Pulmonary artery endothelial cell (primary cell): ENCODE data around the gene SLC22A13. TPM values are rescaled to one million over a fixed set of nuclear protein-coding genes. Genes with fewer than 3 reads are reported as not detected.
"Not testable (repeated sequence)": the region's sequence is repeated elsewhere in the genome, so short reads cannot be mapped to it uniquely, and the experiment has no call there.

Experiments used
- DNase-seq: peaks from one replicate; pipeline ENCODE4 v3.0.0-alpha.2; 2011; ENCODE audit warnings: low read depth, low spot score
- total RNA-seq: library from RNA; depleted of rRNA; stranded (reverse); fragments of >200 nt; gene quantifications from 2 replicates; pipeline ENCODE4 v1.2.3, GENCODE V29; 2014

SLC22A13 gene
- total RNA-seq, 1 donor from 2014 or later = 0.13 TPM

GRCh38 chr3:38264779-38265178 is 833 bp upstream of the SLC22A13 start:
- no peak for DNase-seq

- DNase-seq = no peak
Measured at GRCh38 chr3:38266810-38267209, 1.2 kb downstream of the SLC22A13 start.

GRCh38 chr3:38267662-38268061 is 2.0 kb downstream of the SLC22A13 start:
- DNase-seq = no peak

- no peak for DNase-seq
Measured at GRCh38 chr3:38268087-38268486, 2.5 kb downstream of the SLC22A13 start.

DNA sequence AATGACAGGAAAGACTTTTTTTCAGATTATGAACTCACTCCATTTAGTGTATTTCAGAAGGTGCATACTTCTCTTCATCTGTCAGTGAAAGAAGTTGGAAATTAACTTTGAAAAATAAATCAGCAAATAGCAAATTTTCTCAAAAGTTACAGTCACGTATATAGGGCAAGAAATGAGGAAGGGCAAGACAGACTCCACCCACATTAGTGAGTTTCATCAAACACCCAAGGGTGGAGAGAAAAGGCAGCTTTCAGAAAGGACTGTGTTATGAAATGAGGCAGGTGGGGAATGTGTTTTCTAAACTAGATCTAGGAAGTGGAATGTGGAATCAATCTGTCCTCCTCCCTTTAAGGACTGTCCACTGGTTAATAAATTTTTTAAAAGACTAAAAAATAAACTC is 2.9 kb downstream of the SLC22A13 start:
- DNase-seq = no peak

DNA sequence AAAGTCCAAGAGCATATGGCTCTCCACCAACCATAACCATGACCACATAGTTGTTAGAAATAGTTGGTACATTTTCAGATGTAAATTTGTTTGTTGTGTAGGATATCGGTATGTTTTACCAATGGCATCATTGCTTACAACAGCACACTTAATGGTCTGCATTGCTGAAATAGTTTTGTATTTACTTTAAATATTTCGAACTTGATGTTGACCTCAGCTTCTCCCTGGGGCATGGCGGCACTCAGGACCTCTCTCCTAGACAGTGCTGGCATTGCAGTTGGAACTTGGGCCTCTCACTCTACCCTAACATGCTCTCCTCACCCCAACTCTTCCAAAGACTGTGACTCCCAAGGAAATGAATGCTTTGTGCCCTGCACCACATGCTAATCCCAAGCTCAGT is 5.0 kb downstream of the SLC22A13 start:
- DNase-seq = no peak

GRCh38 chr3:38271553-38271952 is 5.9 kb downstream of the SLC22A13 start:
- no peak for DNase-seq

DNA sequence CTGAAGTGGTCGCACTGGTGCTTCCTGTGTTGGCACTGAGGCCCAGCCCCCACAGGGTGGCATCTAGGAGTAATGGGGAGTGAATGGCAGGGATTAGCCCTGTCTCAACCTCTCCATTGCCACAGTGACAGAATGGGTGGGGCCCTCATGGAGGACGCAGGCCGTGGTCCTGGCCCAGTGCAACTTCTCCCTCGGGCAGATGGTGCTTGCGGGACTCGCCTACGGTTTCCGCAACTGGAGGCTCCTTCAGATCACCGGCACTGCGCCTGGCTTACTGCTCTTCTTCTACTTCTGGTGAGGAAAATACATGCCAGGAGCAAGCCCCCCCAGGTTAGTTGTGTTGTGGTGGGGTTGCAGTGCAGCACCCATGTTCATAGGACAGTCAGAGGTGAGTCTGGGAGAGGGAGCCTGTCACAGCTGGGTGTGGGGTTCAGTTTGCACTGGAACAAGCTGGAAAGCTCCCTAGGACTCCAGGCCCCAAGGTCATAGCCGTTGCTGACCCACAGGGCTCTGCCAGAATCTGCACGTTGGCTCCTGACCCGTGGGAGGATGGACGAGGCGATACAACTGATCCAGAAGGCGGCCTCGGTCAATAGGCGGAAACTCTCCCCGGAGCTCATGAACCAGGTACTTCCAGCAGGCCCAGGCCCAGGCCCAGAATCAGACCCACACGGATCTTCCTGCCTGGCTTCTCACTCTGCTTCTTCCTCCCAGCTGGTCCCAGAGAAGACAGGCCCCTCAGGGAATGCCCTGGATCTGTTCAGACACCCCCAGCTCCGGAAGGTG is 9.4 kb downstream of the SLC22A13 start:
- DNase-seq = no peak

DNA sequence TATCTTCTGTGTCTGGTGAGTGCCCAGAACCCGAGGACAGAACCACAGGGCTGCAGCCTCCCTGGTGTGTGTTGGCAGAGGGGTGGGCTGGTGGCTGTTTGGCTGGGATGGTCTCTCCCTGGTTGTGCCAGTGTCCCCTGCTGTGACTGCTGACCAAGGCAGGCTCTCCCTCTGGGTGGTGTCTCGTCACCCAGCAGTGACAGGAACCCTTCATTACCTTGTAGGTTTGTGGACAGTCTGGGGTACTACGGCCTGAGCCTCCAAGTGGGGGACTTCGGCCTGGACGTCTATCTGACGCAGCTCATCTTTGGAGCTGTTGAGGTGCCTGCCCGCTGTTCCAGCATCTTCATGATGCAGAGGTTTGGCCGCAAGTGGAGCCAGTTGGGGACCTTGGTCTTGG is 10.0 kb downstream of the SLC22A13 start:
- DNase-seq = no peak

DNA sequence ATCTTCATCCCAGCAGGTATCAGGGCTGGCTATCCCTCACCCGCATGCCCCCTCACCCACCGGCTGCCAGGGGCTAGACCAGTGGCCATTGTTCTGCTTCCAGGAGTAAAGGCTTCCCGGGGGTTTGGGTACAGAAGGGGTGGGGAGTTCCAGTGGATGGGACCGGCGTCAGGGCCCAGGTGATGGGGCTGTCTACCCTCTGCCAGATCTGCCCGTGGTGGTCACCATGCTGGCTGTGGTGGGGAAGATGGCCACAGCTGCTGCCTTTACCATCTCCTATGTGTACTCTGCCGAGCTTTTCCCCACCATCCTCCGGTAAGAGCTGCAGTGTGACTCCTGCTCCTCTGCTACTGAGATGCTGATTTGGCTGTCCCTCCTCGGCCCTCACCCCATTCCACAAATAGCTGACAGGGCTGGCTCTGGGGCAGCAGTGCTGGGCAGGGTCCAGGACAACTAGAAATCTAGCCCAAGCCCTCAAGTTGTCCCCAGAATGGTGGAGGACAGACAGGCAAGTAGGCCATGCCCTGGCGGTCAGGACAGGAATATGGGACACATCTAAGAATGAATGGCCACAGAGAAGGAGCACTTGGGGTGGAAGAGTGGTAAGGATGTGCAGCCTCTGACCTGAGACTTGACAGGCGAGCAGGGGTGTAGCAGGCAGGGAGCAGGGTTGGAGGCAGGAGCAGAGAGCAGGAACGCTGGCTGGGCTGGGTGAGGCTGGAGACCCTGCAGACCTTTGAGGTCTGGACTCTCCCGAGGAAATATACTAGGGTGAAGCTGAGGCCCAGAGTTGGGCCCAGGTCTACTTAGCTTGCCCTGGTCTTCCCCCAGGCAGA is 10.7 kb downstream of the SLC22A13 start:
- no peak for DNase-seq

DNA sequence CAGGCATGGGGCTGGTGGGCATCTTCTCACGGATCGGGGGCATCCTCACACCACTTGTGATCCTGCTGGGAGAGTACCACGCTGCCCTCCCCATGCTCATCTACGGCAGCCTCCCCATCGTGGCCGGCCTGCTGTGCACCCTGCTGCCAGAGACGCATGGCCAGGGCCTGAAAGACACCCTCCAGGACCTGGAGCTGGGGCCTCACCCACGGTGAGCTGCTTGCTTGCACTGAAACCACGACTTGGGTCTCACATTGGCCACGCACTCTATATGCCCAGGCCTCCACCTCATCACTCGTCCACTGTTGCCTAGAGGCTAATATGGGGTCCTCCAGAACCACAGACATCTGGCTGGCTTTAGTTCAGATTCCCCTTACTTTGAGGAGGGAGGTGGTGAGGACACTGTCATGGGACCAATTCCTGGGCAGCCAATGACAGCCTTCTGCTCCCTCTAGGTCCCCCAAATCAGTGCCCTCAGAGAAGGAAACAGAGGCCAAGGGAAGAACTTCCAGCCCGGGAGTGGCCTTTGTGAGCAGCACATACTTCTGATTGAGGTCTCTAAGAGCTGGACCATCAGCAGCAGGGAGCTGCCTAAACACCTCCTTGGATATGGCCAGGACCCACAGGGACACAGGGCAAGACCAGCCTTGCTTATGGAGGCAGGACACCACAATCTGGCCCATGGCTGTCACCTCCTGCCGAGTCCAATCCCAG is 11.5 kb downstream of the SLC22A13 start:
- DNase-seq = no peak

DNA sequence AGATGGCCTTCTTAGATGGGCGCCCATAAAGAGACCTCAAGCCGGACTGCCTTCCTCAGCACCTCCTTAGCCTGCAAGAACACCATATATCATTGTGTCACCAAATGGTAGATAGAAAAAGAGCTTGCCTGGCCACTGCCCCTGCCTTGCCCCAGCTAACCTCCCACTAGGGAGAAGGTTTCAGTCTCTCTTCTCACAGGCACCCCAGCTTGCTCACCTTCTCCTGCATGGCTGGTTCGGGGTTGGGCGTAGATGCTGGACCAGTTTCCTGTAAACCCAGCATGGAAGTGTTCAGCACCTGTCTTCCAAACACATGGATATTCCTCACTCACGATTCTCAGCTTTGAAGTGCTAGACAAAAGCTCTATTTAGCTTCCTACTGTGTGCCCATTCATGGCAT is 13.2 kb downstream of the SLC22A13 start:
- no peak for DNase-seq

DNA sequence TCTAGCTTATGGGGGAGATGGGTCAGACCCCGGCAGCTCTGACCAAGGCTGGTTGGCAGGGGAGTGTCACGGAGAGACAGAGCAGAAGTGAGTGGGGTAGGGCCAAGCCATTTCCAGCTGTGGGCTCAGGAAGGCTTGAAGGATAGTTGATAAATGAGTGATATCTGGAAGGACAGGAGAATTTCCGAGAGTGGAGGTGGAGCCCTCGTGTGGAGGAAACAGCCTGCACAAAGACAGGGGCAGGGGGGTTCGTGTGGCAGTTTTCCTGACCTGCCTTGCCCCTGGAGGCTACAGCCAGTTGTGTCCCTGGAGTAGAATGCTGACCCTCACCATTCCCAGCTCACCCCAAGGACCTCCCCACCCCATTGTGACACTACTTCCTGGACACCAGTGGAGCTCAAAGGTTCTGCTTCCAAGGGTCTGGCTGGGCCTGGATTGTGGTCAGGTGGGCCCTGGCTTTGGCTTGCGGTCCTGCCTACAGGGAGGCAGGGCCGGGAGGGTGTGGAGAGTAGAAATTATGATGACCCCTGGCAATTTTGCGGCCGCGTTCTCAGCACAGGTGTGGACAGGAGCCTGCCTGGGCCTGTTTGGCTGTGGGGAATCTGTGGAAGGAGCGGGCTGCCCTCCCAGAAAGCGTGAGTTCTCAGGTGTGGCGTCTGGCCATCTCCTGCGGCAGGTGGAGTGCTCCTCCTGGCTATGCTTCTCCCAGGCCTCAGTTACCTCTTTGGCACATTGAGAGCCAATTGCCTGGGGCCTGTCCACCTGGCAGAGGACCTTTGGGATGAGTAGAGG is 16.5 kb downstream of the SLC22A13 start, which contains the start of gene SLC22A14:
Gene SLC22A14 (plus strand): TSS at position 400 of the 792 bp plus-strand sequence. CDS start 23,733 bp downstream, outside the sequence.
- no peak for DNase-seq

GRCh38 chr3:38283810-38284755 is 18.5 kb downstream of the SLC22A13 start:
- no peak for DNase-seq

- no peak for DNase-seq
Measured at GRCh38 chr3:38284756-38285150, 19.1 kb downstream of the SLC22A13 start.

DNA sequence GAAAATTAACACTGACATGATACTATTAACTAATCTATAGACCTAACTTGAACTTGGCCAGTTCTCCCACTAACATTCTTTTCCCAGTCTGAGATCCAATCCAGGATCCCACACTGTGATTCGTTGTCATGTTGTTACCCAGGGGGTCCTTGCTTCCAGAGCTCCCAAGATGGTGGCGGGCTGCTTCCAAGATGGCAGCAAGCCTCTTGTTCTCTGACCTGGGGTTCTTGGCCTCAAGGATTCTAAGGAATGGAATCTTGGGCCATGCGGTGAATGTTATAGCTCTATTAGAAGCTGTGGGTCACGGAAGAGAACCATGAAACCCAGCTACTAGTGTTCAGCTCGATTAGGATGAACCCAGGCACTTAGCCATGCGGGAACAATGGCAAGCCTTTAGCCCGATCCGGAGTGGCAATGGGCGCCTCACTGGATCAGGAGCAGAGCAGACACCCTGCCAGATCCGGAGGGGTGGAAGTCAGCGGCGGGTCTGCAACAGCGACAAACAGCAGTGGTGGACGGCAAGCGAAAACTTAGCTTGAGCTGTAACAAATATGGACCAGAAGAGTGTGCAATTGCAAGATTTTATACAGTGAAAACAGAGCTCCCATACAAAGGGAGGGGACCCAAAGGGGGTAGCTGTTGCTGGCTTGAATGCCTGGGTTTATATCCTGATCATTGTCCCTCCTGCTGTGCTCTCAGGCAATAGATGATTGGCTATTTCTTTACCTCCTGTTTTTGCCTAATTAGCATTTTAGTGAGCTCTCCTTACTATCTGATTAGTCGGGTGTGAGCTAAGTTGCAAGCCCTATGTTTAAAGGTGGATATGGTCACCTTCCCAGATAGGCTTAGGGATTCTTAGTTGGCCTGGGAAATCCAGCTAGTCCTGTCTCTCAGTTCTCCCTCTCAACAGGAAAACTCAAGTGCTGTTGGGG is 23.9 kb downstream of the SLC22A13 start:
- DNase-seq = not testable (repeated sequence)

DNA sequence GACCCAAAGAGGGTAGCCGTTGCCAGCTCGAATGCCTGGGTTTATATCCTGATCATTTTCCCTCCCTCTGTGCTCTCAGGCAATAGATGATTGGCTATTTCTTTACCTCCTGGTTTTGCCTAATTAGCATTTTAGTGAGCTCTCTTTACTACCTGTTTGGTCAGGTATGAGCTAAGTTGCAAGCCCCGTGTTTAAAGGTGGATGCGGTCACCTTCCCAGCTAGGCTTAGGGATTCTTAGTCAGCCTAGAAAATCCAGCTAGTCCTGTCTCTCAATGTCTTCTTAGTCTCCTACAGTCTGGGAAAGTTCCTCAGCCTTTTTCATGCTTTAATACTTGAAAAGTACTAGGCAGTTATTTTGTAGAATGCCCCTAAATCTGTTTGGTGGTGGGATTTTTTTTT is 31.4 kb downstream of the SLC22A13 start:
- not testable (repeated sequence) for DNase-seq

DNA sequence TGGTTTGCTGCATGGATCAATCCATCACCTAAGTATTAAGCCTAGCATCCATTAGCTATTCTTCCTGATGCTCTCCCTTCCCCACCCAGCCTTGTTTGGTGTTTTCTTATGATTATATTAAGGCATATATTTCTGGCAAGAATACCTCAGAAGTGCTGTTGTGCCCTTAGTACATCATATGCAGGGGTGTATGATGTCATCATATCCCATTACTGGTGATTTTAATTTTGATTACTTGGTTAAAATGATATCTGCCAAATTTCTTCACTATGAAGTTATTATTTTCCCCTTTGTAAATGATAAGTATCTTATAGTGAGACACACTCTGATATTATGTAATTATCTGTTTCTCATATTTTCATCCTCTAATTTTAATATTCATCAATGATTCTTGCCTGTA is 31.9 kb downstream of the SLC22A13 start:
- no peak for DNase-seq
